ENCODE results near the gene CMTM8.
A peak's percentile ranks its signal among the peaks of the same experiment; 100 is the strongest.
"Not testable (repeated sequence)": the region's sequence is repeated elsewhere in the genome, so short reads cannot be mapped to it uniquely, and the experiment has no call there.

Gene CMTM8

GRCh38 chr3:32238453-32239306 is at the start of gene CMTM8:
CMTM8 (plus strand) TSS chr3:32238680; CDS start chr3:32238973, 293 bp downstream.
- peak; percentile 5; the same call in 1 of the 2 replicates for TF ChIP-seq CTCF (conservative IDR thresholded peaks at IDR 0.05)

GRCh38 chr3:32189693-32190092 is 48.8 kb upstream of the CMTM8 start:
- H3K27ac ChIP-seq: no peak overlapping the region
- no peak for TF ChIP-seq CTCF (conservative IDR thresholded peaks at IDR 0.05)

More at GRCh38 chr3:32238453-32239306, at the start of gene CMTM8:
- peak within 1 kb of the TSS; percentile 86 for H3K27ac ChIP-seq

GRCh38 chr3:32190556-32190955 is 47.9 kb upstream of the CMTM8 start:
- not testable (repeated sequence) for H3K27ac ChIP-seq

GRCh38 chr3:32193101-32193500 is 45.4 kb upstream of the CMTM8 start:
- no peak overlapping the region for H3K27ac ChIP-seq
- no peak for TF ChIP-seq CTCF (conservative IDR thresholded peaks at IDR 0.05)

- TF ChIP-seq CTCF (conservative IDR thresholded peaks at IDR 0.05): no peak
- peak overlapping the region; percentile 43 for H3K27ac ChIP-seq
Observed at GRCh38 chr3:32194653-32195052, 43.8 kb upstream of the CMTM8 start.

- no peak for TF ChIP-seq CTCF (conservative IDR thresholded peaks at IDR 0.05)
- H3K27ac ChIP-seq: no peak overlapping the region
Observed at GRCh38 chr3:32195995-32196540, 42.4 kb upstream of the CMTM8 start.

GRCh38 chr3:32197991-32198390 is 40.5 kb upstream of the CMTM8 start:
- H3K27ac ChIP-seq: no peak overlapping the region
- TF ChIP-seq CTCF (conservative IDR thresholded peaks at IDR 0.05): no peak

- H3K27ac ChIP-seq: no peak overlapping the region
- no peak for TF ChIP-seq CTCF (conservative IDR thresholded peaks at IDR 0.05)
Observed at GRCh38 chr3:32198714-32199113, 39.8 kb upstream of the CMTM8 start.

Measured in VCaP (cell line).